Adrenal gland (tissue), 12 donors: ENCODE measurements around the gene FAM9C. TPM values are rescaled to one million over a fixed set of nuclear protein-coding genes. Genes with fewer than 3 reads are reported as not detected.

Experiments
- DNase-seq, 7 donors: peaks; one replicate each; pipeline ENCODE4 v3.0.0-alpha.2; 2019 to 2020
- H3K27ac ChIP-seq, 5 donors: fragments of 200-600 bp; sonication (generic) in 4 of 5; 1 replicate in 3 of 5; 2 replicates in 2 of 5; pipeline versions ENCODE4 v1.5.1 to v1.8.0; 2016 to 2020; ENCODE audit warnings: mild to moderate bottlenecking in 1 of 5
- H3K27me3 ChIP-seq: fragments of 200-600 bp; 2 replicates; pipeline ENCODE4 v1.8.0; 2021
- H3K36me3 ChIP-seq, 2 donors: fragments of 200-600 bp; replicated peaks in 1 of 2; 1 replicate in 1 of 2; 2 replicates in 1 of 2; pipeline versions ENCODE4 v1.5.1 to v1.8.0; 2018 to 2022
- H3K4me1 ChIP-seq, 2 donors: fragments of 200-600 bp; replicated peaks in 1 of 2; 1 replicate in 1 of 2; 2 replicates in 1 of 2; pipeline versions ENCODE4 v1.5.1 to v1.8.0; 2018 to 2021
- H3K4me3 ChIP-seq, 4 donors: fragments of 200-600 bp; sonication (generic) in 3 of 4; one replicate each; pipeline ENCODE4 v1.5.1; 2016 to 2018
- H3K9me3 ChIP-seq, 3 donors: fragments of 200-600 bp; sonication (generic) in 1 of 3; replicated peaks in 1 of 3; 1 replicate in 2 of 3; 2 replicates in 1 of 3; pipeline versions ENCODE4 v1.5.1 to v1.8.0; 2016 to 2021
- CTCF ChIP-seq, 6 experiments: fragments of 450-650 bp in 4 of 6; fragments of 200-600 bp in 2 of 6; sonication (generic) in 1 of 6; IDR thresholded peaks; 1 replicate in 5 of 6; 2 replicates in 1 of 6; pipeline versions ENCODE4 v1.5.1 to v1.8.0; 2016 to 2021; ENCODE audit warnings: antibody characterized with exemption in 6 of 6, mild to moderate bottlenecking in 2 of 6, moderate library complexity in 1 of 6
- POLR2A ChIP-seq, 2 donors: fragments of 450-650 bp; IDR thresholded peaks; one replicate each; pipeline ENCODE4 v1.6.1; 2017; ENCODE audit warnings: antibody characterized with exemption in 2 of 2, mild to moderate bottlenecking in 2 of 2, moderate library complexity in 1 of 2
- WGBS, 4 donors: extraction: QIAGEN DNeasy Blood & Tissue Kit in 2 of 4; methylation state at CpG; one replicate each; pipeline versions ENCODE4 v1.1.5 to v1.1.7; 2013 to 2017; 5-methylcytosine and 5-hydroxymethylcytosine counted together
- intact Hi-C, 2 donors: fragments of 100-400 bp; cut with DNase I; formaldehyde crosslinking; loops; one replicate each; pipeline versions ENCODE4 v1.14.1 to v1.15.0; 2022 to 2023
- polyA plus RNA-seq, 3 donors: library from polyadenylated mRNA; stranded (reverse); fragments of 200-250 nt in 2 of 3; fragments of 350-450 nt in 1 of 3; fragmentation: Illumina TruSeq in 1 of 3; extraction: RNeasy Lipid Tissue Mini Kit (QIAGEN cat#74804) in 1 of 3; gene quantifications; one replicate each; pipeline ENCODE4 v1.2.3, GENCODE V29; 2013 to 2014
- total RNA-seq, 9 donors: library from RNA; depleted of rRNA in 4 of 9; stranded (reverse); fragments of >200 nt in 4 of 9; fragments of 120-200 nt in 1 of 9; fragmentation: NEBNext Ultra II Directional in 1 of 9; extraction: Animal tissue kit (Norgen Biotek cat#: 25700) in 1 of 9; gene quantifications; one replicate each; pipeline versions ENCODE4 v1.1.0 to v1.2.4, GENCODE V29; 2013 to 2023
- donor health status: healthy with polysubstance abuse.
- donor health status: Bipolar disorder and iron deficiency.
- donor health status: DM: yes; HTN: yes; CAD: no.
- donor health status: DM: no; HTN: no; CAD: no.
- donor health status: DM: no; HTN: no; CAD: no.
- donor health status: DM: yes; HTN: yes; CAD: no.

Gene FAM9C
- total and polyA plus RNA-seq, 12 donors = 0.03 to 0.14 TPM; not detected in 10

GRCh38 chrX:13010546-13010945, 33.9 kb downstream of the FAM9C start:
- Histone ChIP-seq H3K36me3 (no peaks in the 10 kb centered on the region), H3K4me3 (no peak overlapping the region), H3K4me1 (peaks cover 12 to 32% of the 10 kb centered on the region in 2 donors), H3K9me3 (no peaks in the 10 kb centered on the region), H3K27ac (no peak overlapping the region), H3K27me3 (no peaks in the 10 kb centered on the region)
- TF ChIP-seq CTCF (IDR thresholded peaks at IDR 0.05) (no peak), POLR2A (IDR thresholded peaks at IDR 0.05) (no peak)
- 71 to 95% (median 79%) methylated on average over 2 of the region's 2 CpGs for WGBS, 4 donors
- no peak for DNase-seq
- intact Hi-C loops = no loop called here

- WGBS, 4 donors = 67 to 89% (median 86%) methylated on average over 2 to 8 of the region's 8 CpGs
These were observed 34.6 kb downstream of the FAM9C start for GRCh38 chrX:13009844-13010243.

GRCh38 chrX:13009273-13009672, 35.1 kb downstream of the FAM9C start:
- DNase-seq = peak in 6 of 7 donors; percentile 25 to 64 (median 44)
- intact Hi-C loops = no loop called here
- Histone ChIP-seq H3K4me3 (no peak overlapping the region), H3K27me3 (no peaks in the 10 kb centered on the region), H3K36me3 (no peaks in the 10 kb centered on the region), H3K9me3 (no peaks in the 10 kb centered on the region), H3K4me1 (peaks cover 9 to 23% of the 10 kb centered on the region in 2 donors), H3K27ac (no peak overlapping the region)
- TF ChIP-seq CTCF (IDR thresholded peaks at IDR 0.05) (no peak), POLR2A (IDR thresholded peaks at IDR 0.05) (no peak)
- WGBS, 4 donors = 50 to 59% (median 55%) methylated on average over 2 to 3 of the region's 3 CpGs

More at GRCh38 chrX:13009844-13010243, 34.6 kb downstream of the FAM9C start:
- H3K4me1 ChIP-seq = peaks cover 12 to 29% of the 10 kb centered on the region in 2 donors
- no peak overlapping the region for H3K27ac ChIP-seq
- H3K36me3 ChIP-seq = no peaks in the 10 kb centered on the region
- intact Hi-C loops = no loop called here
- TF ChIP-seq CTCF (IDR thresholded peaks at IDR 0.05) = no peak
- no peak for TF ChIP-seq POLR2A (IDR thresholded peaks at IDR 0.05)
- DNase-seq = no peak
- no peaks in the 10 kb centered on the region for H3K9me3 ChIP-seq
- H3K27me3 ChIP-seq = no peaks in the 10 kb centered on the region
- H3K4me3 ChIP-seq = no peak overlapping the region

GRCh38 chrX:13008851-13009250, 35.6 kb downstream of the FAM9C start:
- TF ChIP-seq CTCF (IDR thresholded peaks at IDR 0.05) = no peak
- TF ChIP-seq POLR2A (IDR thresholded peaks at IDR 0.05) = no peak
- no peaks in the 10 kb centered on the region for H3K36me3 ChIP-seq
- no peak for DNase-seq
- 71 to 94% (median 83%) methylated on average over 3 of the region's 3 CpGs for WGBS, 4 donors
- intact Hi-C loops = no loop called here
- H3K27me3 ChIP-seq = no peaks in the 10 kb centered on the region
- H3K4me3 ChIP-seq = no peak overlapping the region
- no peak overlapping the region for H3K27ac ChIP-seq
- no peaks in the 10 kb centered on the region for H3K9me3 ChIP-seq
- H3K4me1 ChIP-seq = peaks cover 5 to 19% of the 10 kb centered on the region in 2 donors
